Measurements from ENCODE around the gene CCDC107.
A peak's percentile ranks its signal among the peaks of the same experiment; 100 is the strongest.

The CCDC107 gene

GRCh38 chr9:35659340-35659739, 1.2 kb downstream of the CCDC107 start:
- TF ChIP-seq, protein P1, sequence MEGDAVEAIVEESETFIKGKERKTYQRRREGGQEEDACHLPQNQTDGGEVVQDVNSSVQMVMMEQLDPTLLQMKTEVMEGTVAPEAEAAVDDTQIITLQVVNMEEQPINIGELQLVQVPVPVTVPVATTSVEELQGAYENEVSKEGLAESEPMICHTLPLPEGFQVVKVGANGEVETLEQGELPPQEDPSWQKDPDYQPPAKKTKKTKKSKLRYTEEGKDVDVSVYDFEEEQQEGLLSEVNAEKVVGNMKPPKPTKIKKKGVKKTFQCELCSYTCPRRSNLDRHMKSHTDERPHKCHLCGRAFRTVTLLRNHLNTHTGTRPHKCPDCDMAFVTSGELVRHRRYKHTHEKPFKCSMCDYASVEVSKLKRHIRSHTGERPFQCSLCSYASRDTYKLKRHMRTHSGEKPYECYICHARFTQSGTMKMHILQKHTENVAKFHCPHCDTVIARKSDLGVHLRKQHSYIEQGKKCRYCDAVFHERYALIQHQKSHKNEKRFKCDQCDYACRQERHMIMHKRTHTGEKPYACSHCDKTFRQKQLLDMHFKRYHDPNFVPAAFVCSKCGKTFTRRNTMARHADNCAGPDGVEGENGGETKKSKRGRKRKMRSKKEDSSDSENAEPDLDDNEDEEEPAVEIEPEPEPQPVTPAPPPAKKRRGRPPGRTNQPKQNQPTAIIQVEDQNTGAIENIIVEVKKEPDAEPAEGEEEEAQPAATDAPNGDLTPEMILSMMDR (IDR thresholded peaks at IDR 0.05; ENCODE audit: extremely low read depth, missing control alignments) = no peak
- no peak for DNase-seq (ENCODE audit: low spot score)

DNA sequence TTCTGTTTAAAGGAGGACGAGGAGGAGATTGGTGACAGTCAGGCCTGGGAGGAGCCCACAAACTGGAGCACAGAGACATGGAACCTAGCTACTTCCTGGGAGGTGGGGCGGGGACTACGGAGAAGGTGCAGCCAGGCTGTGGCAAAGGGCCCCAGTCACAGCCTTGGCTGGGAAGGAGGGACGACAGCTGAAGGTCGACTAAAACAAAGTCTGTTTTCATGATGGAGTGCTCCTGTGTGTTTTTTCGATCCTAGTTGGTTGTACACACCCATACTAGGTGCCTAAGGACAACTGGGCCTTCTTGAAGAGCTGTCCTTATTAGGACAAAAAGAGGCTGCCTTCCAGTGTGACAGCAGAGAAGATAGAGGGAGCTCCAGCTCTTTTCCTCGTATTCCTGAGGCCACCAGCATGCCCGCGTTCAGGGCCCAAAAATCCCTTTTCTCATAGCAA, 2.9 kb downstream of the CCDC107 start:
- no peak for DNase-seq (ENCODE audit: low spot score)

GRCh38 chr9:35661756-35662350, 3.8 kb downstream of the CCDC107 start:
- TF ChIP-seq, protein P1 (IDR thresholded peaks at IDR 0.05; ENCODE audit: extremely low read depth, missing control alignments) = no peak
- no peak for DNase-seq (ENCODE audit: low spot score)

More for the DNA sequence above, 2.9 kb downstream of the CCDC107 start:
- TF ChIP-seq, protein P1 (IDR thresholded peaks at IDR 0.05; ENCODE audit: extremely low read depth, missing control alignments) = no peak

GRCh38 chr9:35662437-35662836, 4.3 kb downstream of the CCDC107 start:
- no peak for DNase-seq (ENCODE audit: low spot score)
- TF ChIP-seq, protein P1 (IDR thresholded peaks at IDR 0.05; ENCODE audit: extremely low read depth, missing control alignments) = no peak

DNA sequence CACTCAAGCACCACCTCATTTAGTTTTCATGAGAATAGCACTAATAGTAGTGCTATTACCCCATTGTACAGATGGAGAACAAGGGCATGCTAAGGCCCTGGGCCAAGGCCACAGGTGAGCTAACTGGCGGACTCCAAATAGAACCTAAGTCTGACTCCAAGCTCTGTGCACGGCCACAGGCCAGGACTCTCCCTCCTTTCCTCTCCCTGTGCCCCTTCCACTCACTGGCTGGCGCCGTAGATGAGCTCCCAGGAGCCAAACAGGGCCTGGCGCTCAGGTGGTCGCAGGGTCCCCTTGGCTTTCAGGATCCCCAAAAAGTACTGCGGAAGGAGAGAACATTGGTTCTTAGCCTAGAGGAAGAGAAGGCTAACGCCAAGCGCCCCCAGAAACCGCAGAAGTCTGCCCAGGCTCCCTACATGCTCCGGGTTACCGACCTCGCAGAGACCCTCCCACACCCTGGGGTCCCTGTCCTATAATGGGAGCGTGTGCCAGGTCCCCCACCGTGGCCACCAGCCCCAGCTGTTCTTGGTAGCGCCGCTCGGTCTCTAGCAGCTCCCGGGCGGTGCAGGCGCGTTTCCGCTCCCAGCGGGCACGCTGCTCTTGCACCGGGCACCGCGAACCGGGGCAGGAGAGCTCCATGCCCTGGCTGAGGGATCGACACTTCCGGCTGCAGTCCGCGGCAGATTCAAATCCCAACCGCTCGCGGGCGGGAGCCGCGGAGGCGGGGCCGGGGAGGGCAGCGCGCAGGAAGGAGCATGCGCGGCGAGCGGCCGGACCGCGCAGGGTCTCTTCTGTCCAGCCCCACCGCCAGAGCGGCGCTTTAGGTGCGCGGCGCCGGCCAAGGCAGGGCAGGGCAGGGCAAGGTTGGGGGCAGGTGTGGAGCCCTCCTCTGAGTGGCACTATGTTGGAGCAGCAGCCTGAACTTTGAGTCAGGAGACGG, 6.7 kb downstream of the CCDC107 start, which contains the start of gene ARHGEF39:
Gene ARHGEF39, minus strand, starts transcription at position 665 of the 940 bp plus-strand sequence. Its CDS starts 26 bp downstream, at position 639.
- DNase-seq (ENCODE audit: low spot score) = peak; percentile 93
- TF ChIP-seq, protein P1 (IDR thresholded peaks at IDR 0.05; ENCODE audit: extremely low read depth, missing control alignments) = peak; percentile 46

GRCh38 chr9:35665471-35665818, 7.4 kb downstream of the CCDC107 start:
- DNase-seq (ENCODE audit: low spot score) = no peak
- TF ChIP-seq, protein P1 (IDR thresholded peaks at IDR 0.05; ENCODE audit: extremely low read depth, missing control alignments) = no peak

DNA sequence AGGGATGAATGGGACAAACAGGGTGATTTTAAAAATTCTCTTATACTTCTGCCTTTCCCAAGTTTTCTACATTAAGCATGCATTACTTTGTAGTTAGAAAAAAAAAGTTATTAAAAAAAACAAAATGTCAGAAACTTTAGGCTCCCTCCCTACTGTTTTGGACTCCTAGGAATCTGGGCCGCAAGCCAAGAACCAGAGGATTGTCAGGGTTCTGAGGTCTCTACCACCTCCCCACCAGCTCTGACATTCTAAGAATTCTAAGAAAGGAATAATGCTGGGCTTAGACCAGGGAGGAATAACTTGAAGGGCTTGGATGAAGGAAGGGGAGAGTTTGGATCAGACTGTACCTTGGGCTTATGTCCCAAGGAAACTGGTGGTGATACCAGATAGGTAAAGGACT, 8.0 kb downstream of the CCDC107 start:
- no peak for DNase-seq (ENCODE audit: low spot score)
- TF ChIP-seq, protein P1 (IDR thresholded peaks at IDR 0.05; ENCODE audit: extremely low read depth, missing control alignments) = no peak
